A549 (cell line): ENCODE data around the gene GGTLC2. TPM values are rescaled to one million over a fixed set of nuclear protein-coding genes. Genes with fewer than 3 reads are reported as not detected.

ENCODE experiments used
- ATAC-seq, 2 experiments: fragments of 200-7000 bp in 1 of 2; fragments of >200 bp in 1 of 2; cut with Nextera tagmentation in 1 of 2; cut with Tn5 transposase in 1 of 2; 3 replicates each; pipeline versions ENCODE4 v1.8.0 to v1.9.1; 2018 to 2020; ENCODE audit warnings: mild to moderate bottlenecking in 1 of 2, moderate library complexity in 1 of 2
- CTCF ChIA-PET: fragments of 300-600 bp; sonication (Branson Sonifier 250); formaldehyde crosslinking; extraction: SDS; loops from one replicate; lab custom pipeline; 2021; ENCODE audit warnings: antibody characterized with exemption, inconsistent platforms; lab: Yijun Ruan, JAX
- POLR2A ChIA-PET: fragments of 350-600 bp; formaldehyde crosslinking; extraction: SDS; loops from one replicate; lab custom pipeline; 2021; ENCODE audit warnings: antibody characterized with exemption, inconsistent platforms; lab: Yijun Ruan, JAX
- DNase-seq, 2 experiments: peaks; one replicate each; pipeline versions ENCODE4 v3.0.0 to v3.0.0-alpha.2; 2011 to 2016; ENCODE audit warnings: low read depth in 1 of 2, low spot score in 1 of 2
- FAIRE-seq: peaks from 2 replicates; lab custom pipeline; 2011; peaks lifted over from hg19 to GRCh38; lab: Jason Lieb, UNC
- H3K27ac ChIP-seq, 2 experiments: fragments of >200 bp; sonication (Bioruptor Twin); formaldehyde crosslinking; 3 replicates each; pipeline ENCODE4 v1.5.1; 2016 to 2017
- H3K4me1 ChIP-seq: fragments of >200 bp; sonication (Bioruptor Twin); formaldehyde crosslinking; 3 replicates; pipeline ENCODE4 v1.6.1; 2016
- H3K4me2 ChIP-seq: fragments of >200 bp; sonication (Bioruptor Twin); formaldehyde crosslinking; 3 replicates; pipeline ENCODE4 v1.6.1; 2016
- H3K4me3 ChIP-seq: fragments of >200 bp; sonication (Bioruptor Twin); formaldehyde crosslinking; 3 replicates; pipeline ENCODE4 v1.5.1; 2016
- H3K9me3 ChIP-seq: fragments of >200 bp; sonication (Bioruptor Twin); formaldehyde crosslinking; 3 replicates; pipeline ENCODE4 v1.6.1; 2016
- BHLHE40 ChIP-seq: IDR thresholded peaks from 2 replicates; pipeline ENCODE4 v1.6.1; 2012; ENCODE audit warnings: low read depth, low read length, inconsistent platforms
- CHD2 ChIP-seq: fragments of 150-350 bp; IDR thresholded peaks from 2 replicates; pipeline ENCODE4 v1.6.1; 2014; ENCODE audit warnings: low read length; ENCODE audit not compliant: partially characterized antibody
- CHD4 ChIP-seq: fragments of 200-600 bp; sonication (generic); IDR thresholded peaks from 2 replicates; pipeline ENCODE4 v1.6.1; 2016; ENCODE audit warnings: antibody characterized with exemption, mild to moderate bottlenecking, borderline replicate concordance
- E2F6 ChIP-seq: IDR thresholded peaks from 2 replicates; pipeline ENCODE4 v1.6.1; 2012; ENCODE audit warnings: low read depth, borderline replicate concordance
- FOSB ChIP-seq: fragments of 250-450 bp; sonication (Bioruptor Pico); IDR thresholded peaks from 2 replicates; pipeline ENCODE4 v1.5.0; 2020; ENCODE audit warnings: mild to moderate bottlenecking, moderate library complexity
- FOSL2 ChIP-seq, 2 experiments: fragments of 450-650 bp in 1 of 2; fragments of >200 bp in 1 of 2; sonication (Bioruptor Twin) in 1 of 2; formaldehyde crosslinking; IDR thresholded peaks; 2 replicates each; pipeline versions ENCODE4 v1.5.0 to v1.6.1; 2016 to 2020; ENCODE audit warnings: mild to moderate bottlenecking in 1 of 2, moderate library complexity in 1 of 2
- HOXA7 ChIP-seq: fragments of 250-450 bp; sonication (Bioruptor Pico); IDR thresholded peaks from 2 replicates; pipeline ENCODE4 v1.5.0; 2020; ENCODE audit warnings: mild to moderate bottlenecking, moderate library complexity
- JUNB ChIP-seq: fragments of >200 bp; sonication (Bioruptor Twin); formaldehyde crosslinking; IDR thresholded peaks from 2 replicates; pipeline ENCODE4 v1.6.1; 2016
- MAZ ChIP-seq: fragments of 150-350 bp; IDR thresholded peaks from 2 replicates; pipeline ENCODE4 v1.6.1; 2014; ENCODE audit warnings: antibody characterized with exemption, low read depth, low read length, borderline replicate concordance
- PHF8 ChIP-seq: fragments of 200-600 bp; sonication (generic); IDR thresholded peaks from 2 replicates; pipeline ENCODE4 v1.6.1; 2016; ENCODE audit warnings: low read depth, mild to moderate bottlenecking, antibody characterized with exemption, moderate library complexity, borderline replicate concordance
- POLR2AphosphoS2 ChIP-seq: conservative IDR thresholded peaks from 2 replicates; pipeline ENCODE4 v1.6.1; 2012; ENCODE audit warnings: low read length, improper control_type of control experiment, inconsistent platforms
- RAD21 ChIP-seq, 2 experiments: fragments of >200 bp in 1 of 2; sonication (Bioruptor Twin) in 1 of 2; formaldehyde crosslinking in 1 of 2; IDR thresholded peaks in 1 of 2; conservative IDR thresholded peaks in 1 of 2; 2 replicates in 1 of 2; 3 replicates in 1 of 2; pipeline ENCODE4 v1.6.1; 2012 to 2018; ENCODE audit warnings: inconsistent platforms in 1 of 2
- RNF2 ChIP-seq: fragments of 200-600 bp; sonication (generic); IDR thresholded peaks from 2 replicates; pipeline ENCODE4 v1.6.1; 2016; ENCODE audit warnings: low read depth, mild to moderate bottlenecking, antibody characterized with exemption, moderate library complexity, borderline replicate concordance
- SREBF2 ChIP-seq: fragments of 450-650 bp; IDR thresholded peaks from 2 replicates; pipeline ENCODE4 v1.6.1; 2014; ENCODE audit warnings: mild to moderate bottlenecking, moderate library complexity
- TFCP2L1 ChIP-seq: fragments of 250-450 bp; sonication (Bioruptor Pico); IDR thresholded peaks from 2 replicates; pipeline ENCODE4 v1.5.0; 2021; ENCODE audit warnings: mild to moderate bottlenecking
- USF2 ChIP-seq: fragments of 450-650 bp; IDR thresholded peaks from 2 replicates; pipeline ENCODE4 v1.6.1; 2014; ENCODE audit warnings: antibody characterized with exemption
- ZNF302 ChIP-seq: fragments of 250-450 bp; sonication (Bioruptor Pico); IDR thresholded peaks from 2 replicates; pipeline ENCODE4 v1.9.0; 2021; ENCODE audit warnings: inconsistent platforms, mild to moderate bottlenecking, moderate library complexity
- WGBS: methylation state at CpG from one replicate; pipeline ENCODE4 v1.1.6; 2017; ENCODE audit errors: missing lambda C conversion rate; 5-methylcytosine and 5-hydroxymethylcytosine counted together
- polyA plus RNA-seq, 4 experiments: library from polyadenylated mRNA; depleted of rRNA in 3 of 4; stranded (reverse); fragments of >200 nt; fragmentation: RNase III in 1 of 4; extraction: RNeasy Plus Mini Kit Qiagen cat#74134 plus additional on column Dnase treatment in 1 of 4; gene quantifications; 2 replicates in 3 of 4; 3 replicates in 1 of 4; pipeline ENCODE4 v1.2.3, GENCODE V29; 2011 to 2017
- TF ChIP-seq, protein P1 (sequence below): fragments of >200 bp; sonication (Bioruptor Twin); formaldehyde crosslinking; IDR thresholded peaks from 3 replicates; pipeline ENCODE4 v1.5.1; 2016
- TF ChIP-seq, protein P2 (sequence below): fragments of 150-350 bp; IDR thresholded peaks from 2 replicates; pipeline ENCODE4 v1.6.1; 2014; ENCODE audit warnings: low read depth, mild to moderate bottlenecking, low read length
- TF ChIP-seq, protein P3 (sequence below): fragments of >200 bp; sonication (Bioruptor Twin); formaldehyde crosslinking; IDR thresholded peaks from 2 replicates; pipeline ENCODE4 v1.6.1; 2016
- TF ChIP-seq, protein P4 (sequence below): fragments of 250-450 bp; sonication (Bioruptor Pico); IDR thresholded peaks from 2 replicates; pipeline ENCODE4 v1.5.0; 2021; ENCODE audit warnings: mild to moderate bottlenecking, moderate library complexity, borderline replicate concordance
- TF ChIP-seq, protein P5 (sequence below): fragments of 200-600 bp; sonication (generic); IDR thresholded peaks from 2 replicates; pipeline ENCODE4 v1.6.1; 2016; ENCODE audit warnings: antibody characterized with exemption, mild to moderate bottlenecking, moderate library complexity

GGTLC2 gene
- polyA plus RNA-seq, 2 of the 4 experiments (the other 2 are of a cell fraction): not detected

DNA sequence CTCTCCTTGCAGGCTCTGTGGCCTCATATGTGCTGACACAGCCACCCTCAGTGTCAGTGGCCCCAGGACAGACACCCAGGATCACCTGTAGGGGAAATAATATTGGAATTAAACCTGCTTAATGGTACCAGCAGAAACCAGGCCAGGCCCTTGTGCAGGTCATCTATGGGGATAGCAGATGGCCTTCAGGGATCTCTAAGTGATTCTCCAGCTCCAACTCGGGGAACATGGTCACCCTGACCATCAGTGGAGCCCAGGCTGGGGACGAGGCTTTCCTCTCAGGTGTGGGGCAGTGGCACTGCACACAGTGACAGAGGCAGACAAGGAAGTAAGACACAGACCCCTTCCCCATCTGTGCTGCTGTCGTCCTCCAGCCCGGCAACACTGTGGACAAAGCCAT, 16.9 kb downstream of the GGTLC2 start:
- no CpG with 5 or more reads among the region's 4 CpGs for WGBS
- DNase-seq (no peak), FAIRE-seq (no peak), ATAC-seq (no peak)
- POLR2A ChIA-PET: no interaction called here
- Histone ChIP-seq H3K27ac (no peak overlapping the region), H3K4me1 (no peaks in the 10 kb centered on the region), H3K4me2 (no peak overlapping the region), H3K9me3 (no peaks in the 10 kb centered on the region), H3K4me3 (no peak overlapping the region)
- CTCF ChIA-PET: interaction anchor here (1.0 to 1.2 kb wide), 2 partner anchors 24 to 294 kb away, joined by 3 to 4 read pairs; no protein-coding TSS in a partner anchor
- no peak for TF ChIP-seq BHLHE40
- TF ChIP-seq RNF2: no peak
- TF ChIP-seq CHD2: no peak
- TF ChIP-seq E2F6: no peak
- TF ChIP-seq, protein P1, sequence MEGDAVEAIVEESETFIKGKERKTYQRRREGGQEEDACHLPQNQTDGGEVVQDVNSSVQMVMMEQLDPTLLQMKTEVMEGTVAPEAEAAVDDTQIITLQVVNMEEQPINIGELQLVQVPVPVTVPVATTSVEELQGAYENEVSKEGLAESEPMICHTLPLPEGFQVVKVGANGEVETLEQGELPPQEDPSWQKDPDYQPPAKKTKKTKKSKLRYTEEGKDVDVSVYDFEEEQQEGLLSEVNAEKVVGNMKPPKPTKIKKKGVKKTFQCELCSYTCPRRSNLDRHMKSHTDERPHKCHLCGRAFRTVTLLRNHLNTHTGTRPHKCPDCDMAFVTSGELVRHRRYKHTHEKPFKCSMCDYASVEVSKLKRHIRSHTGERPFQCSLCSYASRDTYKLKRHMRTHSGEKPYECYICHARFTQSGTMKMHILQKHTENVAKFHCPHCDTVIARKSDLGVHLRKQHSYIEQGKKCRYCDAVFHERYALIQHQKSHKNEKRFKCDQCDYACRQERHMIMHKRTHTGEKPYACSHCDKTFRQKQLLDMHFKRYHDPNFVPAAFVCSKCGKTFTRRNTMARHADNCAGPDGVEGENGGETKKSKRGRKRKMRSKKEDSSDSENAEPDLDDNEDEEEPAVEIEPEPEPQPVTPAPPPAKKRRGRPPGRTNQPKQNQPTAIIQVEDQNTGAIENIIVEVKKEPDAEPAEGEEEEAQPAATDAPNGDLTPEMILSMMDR: no peak
- no peak for TF ChIP-seq PHF8
- TF ChIP-seq, protein P2, sequence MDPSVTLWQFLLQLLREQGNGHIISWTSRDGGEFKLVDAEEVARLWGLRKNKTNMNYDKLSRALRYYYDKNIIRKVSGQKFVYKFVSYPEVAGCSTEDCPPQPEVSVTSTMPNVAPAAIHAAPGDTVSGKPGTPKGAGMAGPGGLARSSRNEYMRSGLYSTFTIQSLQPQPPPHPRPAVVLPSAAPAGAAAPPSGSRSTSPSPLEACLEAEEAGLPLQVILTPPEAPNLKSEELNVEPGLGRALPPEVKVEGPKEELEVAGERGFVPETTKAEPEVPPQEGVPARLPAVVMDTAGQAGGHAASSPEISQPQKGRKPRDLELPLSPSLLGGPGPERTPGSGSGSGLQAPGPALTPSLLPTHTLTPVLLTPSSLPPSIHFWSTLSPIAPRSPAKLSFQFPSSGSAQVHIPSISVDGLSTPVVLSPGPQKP: no peak
- no peak for TF ChIP-seq CHD4
- no peak for TF ChIP-seq JUNB
- TF ChIP-seq FOSB (CRISPR knock-in tag): no peak
- TF ChIP-seq TFCP2L1 (CRISPR knock-in tag): no peak

- no peak overlapping the region for H3K4me2 ChIP-seq
- WGBS: 62% methylated on average over 3 of the region's 3 CpGs
- H3K27ac ChIP-seq: no peak overlapping the region
- ATAC-seq (no peak), FAIRE-seq (no peak), DNase-seq (no peak)
- POLR2A ChIA-PET: no interaction called here
- no peak overlapping the region for H3K4me3 ChIP-seq
- CTCF ChIA-PET: interaction anchor here (0.7 to 2.2 kb wide), 5 partner anchors 23 to 293 kb away, joined by 3 to 4 read pairs (median 3); no protein-coding TSS in a partner anchor
- TF ChIP-seq, protein P3, sequence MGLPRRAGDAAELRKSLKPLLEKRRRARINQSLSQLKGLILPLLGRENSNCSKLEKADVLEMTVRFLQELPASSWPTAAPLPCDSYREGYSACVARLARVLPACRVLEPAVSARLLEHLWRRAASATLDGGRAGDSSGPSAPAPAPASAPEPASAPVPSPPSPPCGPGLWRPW: no peak
- TF ChIP-seq FOSL2 (IDR thresholded peaks at IDR 0.05): no peak
- TF ChIP-seq FOSL2 (CRISPR knock-in tag; IDR thresholded peaks at IDR 0.05): no peak
- TF ChIP-seq, protein P4, sequence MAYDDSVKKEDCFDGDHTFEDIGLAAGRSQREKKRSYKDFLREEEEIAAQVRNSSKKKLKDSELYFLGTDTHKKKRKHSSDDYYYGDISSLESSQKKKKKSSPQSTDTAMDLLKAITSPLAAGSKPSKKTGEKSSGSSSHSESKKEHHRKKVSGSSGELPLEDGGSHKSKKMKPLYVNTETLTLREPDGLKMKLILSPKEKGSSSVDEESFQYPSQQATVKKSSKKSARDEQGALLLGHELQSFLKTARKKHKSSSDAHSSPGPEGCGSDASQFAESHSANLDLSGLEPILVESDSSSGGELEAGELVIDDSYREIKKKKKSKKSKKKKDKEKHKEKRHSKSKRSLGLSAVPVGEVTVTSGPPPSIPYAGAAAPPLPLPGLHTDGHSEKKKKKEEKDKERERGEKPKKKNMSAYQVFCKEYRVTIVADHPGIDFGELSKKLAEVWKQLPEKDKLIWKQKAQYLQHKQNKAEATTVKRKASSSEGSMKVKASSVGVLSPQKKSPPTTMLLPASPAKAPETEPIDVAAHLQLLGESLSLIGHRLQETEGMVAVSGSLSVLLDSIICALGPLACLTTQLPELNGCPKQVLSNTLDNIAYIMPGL (CRISPR knock-in tag): no peak
- TF ChIP-seq JUNB: no peak
- TF ChIP-seq PHF8: no peak
- no peak for TF ChIP-seq POLR2AphosphoS2
- no peak for TF ChIP-seq ZNF302 (CRISPR knock-in tag)
- no peak for TF ChIP-seq MAZ
- no peak for TF ChIP-seq USF2
- TF ChIP-seq RAD21 (conservative IDR thresholded peaks at IDR 0.05 in 1 of 2, IDR thresholded peaks at IDR 0.05 in 1 of 2): no peak
- TF ChIP-seq HOXA7 (CRISPR knock-in tag): no peak
- TF ChIP-seq, protein P5, sequence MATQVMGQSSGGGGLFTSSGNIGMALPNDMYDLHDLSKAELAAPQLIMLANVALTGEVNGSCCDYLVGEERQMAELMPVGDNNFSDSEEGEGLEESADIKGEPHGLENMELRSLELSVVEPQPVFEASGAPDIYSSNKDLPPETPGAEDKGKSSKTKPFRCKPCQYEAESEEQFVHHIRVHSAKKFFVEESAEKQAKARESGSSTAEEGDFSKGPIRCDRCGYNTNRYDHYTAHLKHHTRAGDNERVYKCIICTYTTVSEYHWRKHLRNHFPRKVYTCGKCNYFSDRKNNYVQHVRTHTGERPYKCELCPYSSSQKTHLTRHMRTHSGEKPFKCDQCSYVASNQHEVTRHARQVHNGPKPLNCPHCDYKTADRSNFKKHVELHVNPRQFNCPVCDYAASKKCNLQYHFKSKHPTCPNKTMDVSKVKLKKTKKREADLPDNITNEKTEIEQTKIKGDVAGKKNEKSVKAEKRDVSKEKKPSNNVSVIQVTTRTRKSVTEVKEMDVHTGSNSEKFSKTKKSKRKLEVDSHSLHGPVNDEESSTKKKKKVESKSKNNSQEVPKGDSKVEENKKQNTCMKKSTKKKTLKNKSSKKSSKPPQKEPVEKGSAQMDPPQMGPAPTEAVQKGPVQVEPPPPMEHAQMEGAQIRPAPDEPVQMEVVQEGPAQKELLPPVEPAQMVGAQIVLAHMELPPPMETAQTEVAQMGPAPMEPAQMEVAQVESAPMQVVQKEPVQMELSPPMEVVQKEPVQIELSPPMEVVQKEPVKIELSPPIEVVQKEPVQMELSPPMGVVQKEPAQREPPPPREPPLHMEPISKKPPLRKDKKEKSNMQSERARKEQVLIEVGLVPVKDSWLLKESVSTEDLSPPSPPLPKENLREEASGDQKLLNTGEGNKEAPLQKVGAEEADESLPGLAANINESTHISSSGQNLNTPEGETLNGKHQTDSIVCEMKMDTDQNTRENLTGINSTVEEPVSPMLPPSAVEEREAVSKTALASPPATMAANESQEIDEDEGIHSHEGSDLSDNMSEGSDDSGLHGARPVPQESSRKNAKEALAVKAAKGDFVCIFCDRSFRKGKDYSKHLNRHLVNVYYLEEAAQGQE: no peak
- TF ChIP-seq SREBF2: no peak
- no peaks in the 10 kb centered on the region for H3K4me1 ChIP-seq
- H3K9me3 ChIP-seq: no peaks in the 10 kb centered on the region
These were observed 17.7 kb downstream of the GGTLC2 start for GRCh38 chr22:22662095-22662494.
